H1 (cell line): ENCODE results near the gene TOMM22. TPM values are rescaled to one million over a fixed set of nuclear protein-coding genes. Genes with fewer than 3 reads are reported as not detected.

ENCODE experiments used
- CTCF ChIA-PET: fragments of 300-600 bp; sonication (Branson Sonifier 250); formaldehyde crosslinking; loops from one replicate; lab custom pipeline; 2021; ENCODE audit not compliant: partially characterized antibody; lab: Charles Lee
- POLR2A ChIA-PET: fragments of 300-600 bp; sonication (Branson Sonifier 250); formaldehyde crosslinking; loops from one replicate; lab custom pipeline; 2021; ENCODE audit warnings: inconsistent platforms; ENCODE audit not compliant: partially characterized antibody; lab: Charles Lee
- DNase-seq, 2 experiments: peaks; one replicate each; pipeline versions ENCODE4 v3.0.0 to v3.0.0-alpha.2; 2010 to 2022; ENCODE audit warnings: low spot score in 2 of 2, low read depth in 1 of 2, mixed read lengths in 1 of 2
- FAIRE-seq: peaks from 2 replicates; lab custom pipeline; 2011; peaks lifted over from hg19 to GRCh38; lab: Jason Lieb, UNC
- H2AFZ ChIP-seq: 2 replicates; pipeline ENCODE4 v1.8.1; 2012; ENCODE audit warnings: low read length, inconsistent platforms
- H2AK5ac ChIP-seq: 2 replicates; pipeline ENCODE4 v1.6.1; 2013; ENCODE audit warnings: low read depth, low read length
- H2BK120ac ChIP-seq: replicated peaks from 2 replicates; pipeline ENCODE3; 2013; ENCODE audit warnings: low read depth, low read length, inconsistent platforms
- H2BK12ac ChIP-seq: 2 replicates; pipeline ENCODE4 v1.6.1; 2013; ENCODE audit warnings: low read depth, low read length
- H2BK15ac ChIP-seq: 2 replicates; pipeline ENCODE4 v1.6.1; 2013; ENCODE audit warnings: low read length
- H2BK20ac ChIP-seq: 2 replicates; pipeline ENCODE4 v1.6.1; 2013; ENCODE audit warnings: low read length
- H2BK5ac ChIP-seq: 2 replicates; pipeline ENCODE4 v1.6.1; 2013; ENCODE audit warnings: low read depth, low read length
- H3K14ac ChIP-seq: 2 replicates; pipeline ENCODE4 v1.6.1; 2013; ENCODE audit warnings: inconsistent platforms; ENCODE audit not compliant: insufficient read length
- H3K18ac ChIP-seq: 2 replicates; pipeline ENCODE4 v1.6.1; 2013; ENCODE audit warnings: low read length; ENCODE audit errors: extremely low read depth
- H3K23ac ChIP-seq: 2 replicates; pipeline ENCODE4 v1.6.1; 2013; ENCODE audit warnings: inconsistent platforms; ENCODE audit not compliant: insufficient read length
- H3K23me2 ChIP-seq: 2 replicates; pipeline ENCODE4 v1.6.1; 2013; ENCODE audit warnings: low read depth, low read length
- H3K27ac ChIP-seq: 2 replicates; pipeline ENCODE4 v1.6.1; 2011; ENCODE audit warnings: low read depth, low read length, inconsistent platforms
- H3K27me3 ChIP-seq, 4 experiments: replicated peaks in 1 of 4; 1 replicate in 1 of 4; 2 replicates in 3 of 4; pipeline versions ENCODE4 v1.6.1 to v1.8.1; 2011 to 2013; ENCODE audit warnings: low read length in 3 of 4, mild to moderate bottlenecking in 3 of 4, inconsistent platforms in 2 of 4, mixed read lengths in 2 of 4, moderate library complexity in 1 of 4; ENCODE audit not compliant: control insufficient read depth in 3 of 4, insufficient read depth in 3 of 4; ENCODE audit errors: extremely low read depth in 1 of 4
- H3K36me3 ChIP-seq, 4 experiments: 2 replicates each; pipeline versions ENCODE4 v1.6.1 to v1.8.1; 2011 to 2013; ENCODE audit warnings: mild to moderate bottlenecking in 4 of 4, low read length in 3 of 4, moderate library complexity in 2 of 4, control low read depth in 1 of 4, inconsistent platforms in 1 of 4; ENCODE audit not compliant: insufficient read depth in 4 of 4, control insufficient read depth in 2 of 4
- H3K4ac ChIP-seq: replicated peaks from 2 replicates; pipeline ENCODE3; 2013; ENCODE audit warnings: low read length, low read depth, mixed read lengths, inconsistent platforms; ENCODE audit not compliant: insufficient read length
- H3K4me1 ChIP-seq, 4 experiments: replicated peaks in 1 of 4; 1 replicate in 1 of 4; 2 replicates in 3 of 4; pipeline versions ENCODE4 v1.6.1 to v1.8.1; 2011 to 2013; ENCODE audit warnings: low read length in 3 of 4, inconsistent platforms in 2 of 4, mixed read lengths in 1 of 4; ENCODE audit not compliant: insufficient read depth in 4 of 4, control insufficient read depth in 3 of 4
- H3K4me2 ChIP-seq, 2 experiments: 2 replicates each; pipeline versions ENCODE4 v1.6.1 to v1.8.1; 2011 to 2013; ENCODE audit warnings: low read depth in 2 of 2, low read length in 2 of 2, control low read depth in 1 of 2, inconsistent platforms in 1 of 2, mild to moderate bottlenecking in 1 of 2; ENCODE audit not compliant: insufficient read depth in 1 of 2
- H3K4me3 ChIP-seq, 4 experiments: fragments of 200-600, 300-600 bp in 1 of 4; sonication (generic), shearing (Covaris generic), sonication (Bioruptor Twin) in 1 of 4; 2 replicates each; pipeline versions ENCODE4 v1.5.1 to v1.8.1; 2011 to 2016; ENCODE audit warnings: low read length in 4 of 4, low read depth in 3 of 4, control low read depth in 2 of 4, inconsistent platforms in 2 of 4, mild to moderate bottlenecking in 2 of 4, mixed read lengths in 1 of 4, moderate library complexity in 1 of 4; ENCODE audit not compliant: insufficient read depth in 2 of 4; ENCODE audit errors: extremely low read depth in 1 of 4
- H3K56ac ChIP-seq: replicated peaks from 2 replicates; pipeline ENCODE3; 2013; ENCODE audit warnings: low read depth, mild to moderate bottlenecking, mixed read lengths, low read length, inconsistent platforms; ENCODE audit not compliant: insufficient read length
- H3K79me1 ChIP-seq: 2 replicates; pipeline ENCODE4 v1.6.1; 2013; ENCODE audit warnings: low read depth, low read length, control low read depth
- H3K79me2 ChIP-seq, 2 experiments: 2 replicates each; pipeline versions ENCODE4 v1.6.1 to v1.8.1; 2012 to 2013; ENCODE audit warnings: low read length in 2 of 2, mild to moderate bottlenecking in 2 of 2, inconsistent platforms in 1 of 2; ENCODE audit not compliant: insufficient read depth in 2 of 2, control insufficient read depth in 1 of 2
- H3K9ac ChIP-seq, 4 experiments: replicated peaks in 1 of 4; 1 replicate in 1 of 4; 2 replicates in 3 of 4; pipeline versions ENCODE4 v1.6.1 to v1.8.1; 2011 to 2013; ENCODE audit warnings: low read depth in 3 of 4, low read length in 3 of 4, control low read depth in 2 of 4, mild to moderate bottlenecking in 2 of 4, moderate library complexity in 2 of 4, inconsistent platforms in 1 of 4; ENCODE audit errors: extremely low read depth in 1 of 4
- H3K9me3 ChIP-seq, 2 experiments: 2 replicates each; pipeline versions ENCODE4 v1.6.1 to v1.8.1; 2012 to 2013; ENCODE audit warnings: mild to moderate bottlenecking in 2 of 2, moderate library complexity in 2 of 2, control low read depth in 1 of 2, inconsistent platforms in 1 of 2, low read depth in 1 of 2, low read length in 1 of 2, mixed read lengths in 1 of 2; ENCODE audit not compliant: insufficient read depth in 2 of 2
- H4K20me1 ChIP-seq, 2 experiments: replicated peaks in 1 of 2; 2 replicates each; pipeline versions ENCODE3 to v1.8.1; 2011 to 2013; ENCODE audit warnings: inconsistent platforms in 2 of 2, low read length in 2 of 2, mild to moderate bottlenecking in 1 of 2; ENCODE audit not compliant: insufficient read depth in 2 of 2, control insufficient read depth in 1 of 2
- H4K5ac ChIP-seq: 2 replicates; pipeline ENCODE4 v1.6.1; 2013; ENCODE audit warnings: low read length, low read depth, mixed read lengths, inconsistent platforms; ENCODE audit not compliant: insufficient read length
- H4K8ac ChIP-seq: 2 replicates; pipeline ENCODE4 v1.8.0; 2013; ENCODE audit warnings: mild to moderate bottlenecking, moderate library complexity, low read length, inconsistent platforms; ENCODE audit not compliant: insufficient read depth; ENCODE audit errors: extremely low read depth
- H4K91ac ChIP-seq: replicated peaks from 2 replicates; pipeline ENCODE3; 2013; ENCODE audit warnings: low read length, mixed read lengths, inconsistent platforms; ENCODE audit not compliant: insufficient read length
- BACH1 ChIP-seq: IDR thresholded peaks from 2 replicates; pipeline ENCODE4 v1.6.1; 2012; ENCODE audit warnings: low read length, improper control_type of control experiment
- CBX5 ChIP-seq: fragments of 300-800, 300-1000 bp; sonication (generic); IDR thresholded peaks from 2 replicates; pipeline ENCODE4 v1.7.1; 2016; ENCODE audit warnings: antibody characterized with exemption, low read length, low read depth
- CREB1 ChIP-seq: IDR thresholded peaks from 2 replicates; pipeline ENCODE4 v1.6.1; 2012; ENCODE audit warnings: inconsistent platforms
- FOSL1 ChIP-seq: IDR thresholded peaks from 2 replicates; pipeline ENCODE4 v1.6.1; 2011; ENCODE audit warnings: mild to moderate bottlenecking, low read depth, low read length, moderate library complexity; ENCODE audit not compliant: insufficient read depth
- GTF2F1 ChIP-seq: IDR thresholded peaks from 2 replicates; pipeline ENCODE4 v1.6.1; 2012; ENCODE audit warnings: low read depth, low read length, improper control_type of control experiment, borderline replicate concordance
- HDAC2 ChIP-seq, 2 experiments: fragments of 300-600 bp in 1 of 2; sonication (generic) in 1 of 2; IDR thresholded peaks; 2 replicates each; pipeline ENCODE4 v1.6.1; 2011 to 2012; ENCODE audit warnings: low read depth in 2 of 2, low read length in 2 of 2, mild to moderate bottlenecking in 2 of 2, moderate library complexity in 2 of 2, borderline replicate concordance in 1 of 2, inconsistent platforms in 1 of 2
- JUN ChIP-seq: IDR thresholded peaks from 2 replicates; pipeline ENCODE4 v1.6.1; 2011; ENCODE audit warnings: low read depth, mild to moderate bottlenecking, improper control_type of control experiment, low read length
- KDM1A ChIP-seq: fragments of 200-600, 300-600 bp; sonication (generic); IDR thresholded peaks from 2 replicates; pipeline ENCODE4 v1.7.1; 2016; ENCODE audit warnings: mild to moderate bottlenecking, low read length, borderline replicate concordance
- RAD21 ChIP-seq, 2 experiments: IDR thresholded peaks in 1 of 2; conservative IDR thresholded peaks in 1 of 2; 2 replicates each; pipeline ENCODE4 v1.6.1; 2011; ENCODE audit warnings: low read depth in 2 of 2, low read length in 2 of 2, improper control_type of control experiment in 1 of 2, inconsistent platforms in 1 of 2, mild to moderate bottlenecking in 1 of 2, moderate library complexity in 1 of 2
- SIN3A ChIP-seq, 2 experiments: IDR thresholded peaks in 1 of 2; conservative IDR thresholded peaks in 1 of 2; 2 replicates each; pipeline ENCODE4 v1.6.1; 2011 to 2012; ENCODE audit warnings: low read length in 2 of 2, improper control_type of control experiment in 1 of 2, low read depth in 1 of 2, mild to moderate bottlenecking in 1 of 2
- SP4 ChIP-seq: IDR thresholded peaks from 2 replicates; pipeline ENCODE4 v1.6.1; 2012; ENCODE audit warnings: low read length, inconsistent platforms
- TCF12 ChIP-seq: IDR thresholded peaks from 2 replicates; pipeline ENCODE4 v1.6.1; 2011; ENCODE audit warnings: low read depth, mild to moderate bottlenecking, low read length
- WGBS, 2 experiments: shearing (Covaris generic) in 1 of 2; methylation state at CpG; one replicate each; pipeline versions ENCODE4 v1.1.6 to v1.1.7; 2013 to 2015; ENCODE audit warnings: low lambda C conversion rate in 2 of 2, mixed read lengths in 2 of 2, inconsistent platforms in 1 of 2, low coverage in 1 of 2, missing lambda C conversion rate in 1 of 2; ENCODE audit not compliant: insufficient replicate concordance in 2 of 2, insufficient coverage in 1 of 2, insufficient read length in 1 of 2; ENCODE audit errors: extremely low coverage in 1 of 2, missing lambda C conversion rate in 1 of 2; 5-methylcytosine and 5-hydroxymethylcytosine counted together
- polyA plus RNA-seq, 7 experiments: library from polyadenylated mRNA; depleted of rRNA in 3 of 7; stranded (reverse) in 5 of 7; unstranded in 2 of 7; fragments of >200 nt in 5 of 7; fragments of 200-250 nt in 2 of 7; gene quantifications; 1 replicate in 5 of 7; 2 replicates in 1 of 7; 4 replicates in 1 of 7; pipeline versions ENCODE4 v1.2.1 to v1.2.3, GENCODE V29; 2011 to 2013; ENCODE audit warnings: missing spikeins in 2 of 7, mixed read lengths in 2 of 7
- total RNA-seq: library from RNA; stranded (reverse); fragmentation: NEBNext Ultra II Directional; extraction: Animal tissue kit (Norgen Biotek cat#: 25700); gene quantifications from 2 replicates; pipeline ENCODE4 v1.2.1, GENCODE V29; 2021
- TF ChIP-seq, protein P1 (sequence below): IDR thresholded peaks from 2 replicates; pipeline ENCODE4 v1.6.1; 2012; ENCODE audit warnings: inconsistent platforms

Gene TOMM22
- total and polyA plus RNA-seq, 2 of the 8 experiments (the other 6 are each of a cell fraction or from before 2014, with no cell fraction given): 84.0 to 125 TPM

DNA sequence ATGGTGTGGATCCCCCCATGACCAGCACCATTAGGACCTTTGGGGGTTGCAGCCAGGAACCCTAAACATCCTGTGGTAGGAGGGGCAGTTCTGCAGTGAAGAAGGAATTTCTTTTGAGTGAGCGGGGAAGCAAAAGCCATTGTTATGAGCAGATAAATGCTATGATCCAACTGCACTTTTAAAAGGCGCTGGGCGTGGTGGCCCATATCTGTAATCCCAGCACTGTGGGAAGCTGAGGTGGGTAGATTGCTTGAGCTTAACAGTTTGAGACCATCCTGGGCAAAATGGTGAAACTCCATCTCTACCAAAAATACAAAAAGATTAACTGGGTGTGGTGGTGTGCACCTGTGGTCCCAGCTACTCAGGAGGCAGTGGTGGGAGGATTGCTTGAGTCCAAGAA lies 5.9 kb upstream of the TOMM22 start:
- Histone ChIP-seq H2BK120ac (no peak overlapping the region), H2AK5ac (no peak overlapping the region), H3K9ac (no peak overlapping the region), H2BK5ac (no peak overlapping the region), H3K4me3 (no peak overlapping the region), H3K4me1 (no peaks in the 10 kb centered on the region), H3K79me2 (no peaks in the 10 kb centered on the region), H2BK20ac (no peak overlapping the region), H3K79me1 (no peaks in the 10 kb centered on the region), H3K23ac (no peak overlapping the region), H4K20me1 (peaks cover 0 to 2% of the 10 kb centered on the region in 2 experiments), H3K23me2 (no peaks in the 10 kb centered on the region), H2BK15ac (no peak overlapping the region), H3K9me3 (no peaks in the 10 kb centered on the region), H2BK12ac (no peak overlapping the region), H4K8ac (no peak overlapping the region), H3K56ac (no peak overlapping the region), H3K4ac (no peak overlapping the region), H2AFZ (no peak overlapping the region), H3K27ac (no peak overlapping the region), H3K18ac (no peak overlapping the region), H4K5ac (no peak overlapping the region), H3K27me3 (no peaks in the 10 kb centered on the region), H3K36me3 (peaks cover 0 to 6% (median 0%) of the 10 kb centered on the region in 4 experiments; a peak in 3 of 8 replicates), H3K4me2 (no peak overlapping the region), H4K91ac (no peak overlapping the region), H3K14ac (no peak overlapping the region)
- CTCF ChIA-PET: interaction anchor here (1.1 kb wide), 1 partner anchor 57 kb away, joined by 3 read pairs; no protein-coding TSS in a partner anchor
- WGBS, 2 experiments: 100% methylated on average over 3 of the region's 3 CpGs; no CpG with 5 or more reads in 1 of the 2 experiments
- FAIRE-seq (no peak), DNase-seq (no peak)
- POLR2A ChIA-PET: interaction anchor here (0.6 to 11.1 kb wide), 3 partner anchors 7 to 195 kb away, joined by 3 to 68 read pairs (median 5); partner anchors contain the start of gene TOMM22
- TF ChIP-seq HDAC2 (IDR thresholded peaks at IDR 0.05; ENCODE audit: borderline replicate concordance in 1 of 2, low read depth in 2 of 2, low read length in 2 of 2) (no peak), JUN (no peak), FOSL1 (no peak), SIN3A (conservative IDR thresholded peaks at IDR 0.05 in 1 of 2, IDR thresholded peaks at IDR 0.05 in 1 of 2; ENCODE audit: low read depth in 1 of 2, low read length in 2 of 2) (no peak), KDM1A (no peak), RAD21 (IDR thresholded peaks at IDR 0.05 in 1 of 2, conservative IDR thresholded peaks at IDR 0.05 in 1 of 2; ENCODE audit: low read depth in 2 of 2, low read length in 2 of 2) (no peak), BACH1 (no peak), TCF12 (no peak), GTF2F1 (no peak), CREB1 (no peak), SP4 (no peak), CBX5 (no peak)
- TF ChIP-seq, protein P1, sequence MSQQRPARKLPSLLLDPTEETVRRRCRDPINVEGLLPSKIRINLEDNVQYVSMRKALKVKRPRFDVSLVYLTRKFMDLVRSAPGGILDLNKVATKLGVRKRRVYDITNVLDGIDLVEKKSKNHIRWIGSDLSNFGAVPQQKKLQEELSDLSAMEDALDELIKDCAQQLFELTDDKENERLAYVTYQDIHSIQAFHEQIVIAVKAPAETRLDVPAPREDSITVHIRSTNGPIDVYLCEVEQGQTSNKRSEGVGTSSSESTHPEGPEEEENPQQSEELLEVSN: no peak
